WERI-Rb-1 (cell line): ENCODE data around the gene PTGDS.
A peak's percentile ranks its signal among the peaks of the same experiment; 100 is the strongest.

Experiments used
- DNase-seq: peaks from one replicate; pipeline ENCODE4 v3.0.0-alpha.2; 2020
- H3K27ac ChIP-seq: fragments of 250-450 bp; sonication (Bioruptor Pico); 2 replicates; pipeline ENCODE4 v1.5.1; 2020; ENCODE audit warnings: mild to moderate bottlenecking, moderate library complexity
- H3K27me3 ChIP-seq: fragments of 250-450 bp; sonication (Bioruptor Pico); 2 replicates; pipeline ENCODE4 v1.5.1; 2021; ENCODE audit warnings: mild to moderate bottlenecking, low read depth, moderate library complexity; ENCODE audit not compliant: insufficient read depth, severe bottlenecking
- H3K36me3 ChIP-seq: fragments of 250-450 bp; sonication (Bioruptor Pico); 2 replicates; pipeline ENCODE4 v1.5.1; 2020; ENCODE audit warnings: mild to moderate bottlenecking, moderate library complexity
- H3K4me3 ChIP-seq: 2 replicates; pipeline ENCODE4 v1.5.1; 2011; ENCODE audit warnings: low read depth, mild to moderate bottlenecking, control low read depth, low read length
- H3K9me3 ChIP-seq: fragments of 250-450 bp; sonication (Bioruptor Pico); 2 replicates; pipeline ENCODE4 v1.5.1; 2021; ENCODE audit warnings: mild to moderate bottlenecking, moderate library complexity; ENCODE audit not compliant: severe bottlenecking
- CTCF ChIP-seq: IDR thresholded peaks from 2 replicates; pipeline ENCODE4 v1.5.1; 2011; ENCODE audit warnings: low read depth, mild to moderate bottlenecking, control low read depth, inconsistent platforms, low read length

PTGDS gene

GRCh38 chr9:136941231-136942111 is 35.8 kb upstream of the PTGDS start:
- Histone ChIP-seq H3K4me3 (no peak overlapping the region), H3K36me3 (peaks cover 34% of the 10 kb centered on the region), H3K27ac (no peak overlapping the region), H3K9me3 (no peaks in the 10 kb centered on the region), H3K27me3 (no peaks in the 10 kb centered on the region)
- no peak for DNase-seq
- TF ChIP-seq CTCF = no peak

GRCh38 chr9:136942112-136942880 is 35.0 kb upstream of the PTGDS start:
- DNase-seq = no peak
- Histone ChIP-seq H3K9me3 (no peaks in the 10 kb centered on the region), H3K36me3 (peaks cover 34% of the 10 kb centered on the region), H3K27ac (no peak overlapping the region), H3K27me3 (no peaks in the 10 kb centered on the region), H3K4me3 (no peak overlapping the region)
- no peak for TF ChIP-seq CTCF

- Histone ChIP-seq H3K4me3 (no peak overlapping the region), H3K36me3 (peaks cover 34% of the 10 kb centered on the region), H3K27ac (no peak overlapping the region), H3K9me3 (no peaks in the 10 kb centered on the region), H3K27me3 (no peaks in the 10 kb centered on the region)
- no peak for TF ChIP-seq CTCF
- DNase-seq = no peak
Measured at GRCh38 chr9:136942881-136943230, 34.4 kb upstream of the PTGDS start.

GRCh38 chr9:136943291-136944211 is 33.8 kb upstream of the PTGDS start:
- no peak for TF ChIP-seq CTCF
- H3K9me3 ChIP-seq = no peaks in the 10 kb centered on the region
- H3K27ac ChIP-seq = peak overlapping the region; percentile 67
- H3K4me3 ChIP-seq = peak overlapping the region; percentile 67
- DNase-seq = no peak
- peaks cover 34% of the 10 kb centered on the region for H3K36me3 ChIP-seq
- H3K27me3 ChIP-seq = no peaks in the 10 kb centered on the region

- Histone ChIP-seq H3K4me3 (peak overlapping the region; percentile 67), H3K36me3 (peaks cover 34% of the 10 kb centered on the region), H3K27me3 (no peaks in the 10 kb centered on the region), H3K9me3 (no peaks in the 10 kb centered on the region), H3K27ac (peak overlapping the region; percentile 67)
- no peak for TF ChIP-seq CTCF
- DNase-seq = no peak
Measured at GRCh38 chr9:136944212-136944518, 33.1 kb upstream of the PTGDS start.
